Left renal cortex interstitium (tissue), 4 donors: ENCODE results near the gene MATR3. TPM values are rescaled to one million over a fixed set of nuclear protein-coding genes. Genes with fewer than 3 reads are reported as not detected.
"Not testable (repeated sequence)": the region's sequence is repeated elsewhere in the genome, so short reads cannot be mapped to it uniquely, and the experiment has no call there.

Experiments
- DNase-seq, 4 donors: peaks; one replicate each; pipeline ENCODE4 v3.0.0-alpha.2; 2013; ENCODE audit warnings: low read depth in 4 of 4, low spot score in 2 of 4, missing footprints in 1 of 4
- polyA plus RNA-seq, 4 donors: library from polyadenylated mRNA; unstranded; fragments of 120-200 nt; gene quantifications; one replicate each; pipeline ENCODE4 v1.2.1, GENCODE V29; 2013; ENCODE audit not compliant: insufficient read length in 4 of 4

The MATR3 gene
- 100 to 1,000 TPM; 585 to 769 (median 664) TPM for polyA plus RNA-seq

- peak; percentile 89 to 91 (median 90) for DNase-seq
These were observed at the start of gene MATR3 for GRCh38 chr5:139293507-139294373. Gene MATR3 (plus strand): TSS chr5:139293740. CDS start chr5:139307416, 13,676 bp downstream.

- DNase-seq: no peak
These were observed 47.8 kb upstream of the MATR3 start for GRCh38 chr5:139245637-139246339.

GRCh38 chr5:139246394-139246793 is 47.1 kb upstream of the MATR3 start:
- DNase-seq: no peak

GRCh38 chr5:139248826-139249453 is 44.6 kb upstream of the MATR3 start:
- DNase-seq: no peak

- DNase-seq: no peak
These were observed 42.3 kb upstream of the MATR3 start for GRCh38 chr5:139251281-139251687.

- no peak for DNase-seq
These were observed 41.7 kb upstream of the MATR3 start for GRCh38 chr5:139251695-139252288.

- no peak for DNase-seq
These were observed 40.4 kb upstream of the MATR3 start for GRCh38 chr5:139253115-139253514.

- DNase-seq: no peak
These were observed 36.7 kb upstream of the MATR3 start for GRCh38 chr5:139256820-139257219.

GRCh38 chr5:139262059-139262741 is 31.3 kb upstream of the MATR3 start:
- no peak for DNase-seq

GRCh38 chr5:139262742-139263445 is 30.6 kb upstream of the MATR3 start:
- DNase-seq: peak in 3 of 4 donors; percentile 71 to 84 (median 81)

- no peak for DNase-seq
These were observed 30.0 kb upstream of the MATR3 start for GRCh38 chr5:139263536-139263935.

GRCh38 chr5:139263946-139264345 is 29.6 kb upstream of the MATR3 start:
- DNase-seq: no peak

- no peak for DNase-seq
These were observed 28.5 kb upstream of the MATR3 start for GRCh38 chr5:139265001-139265400.

- DNase-seq: no peak
These were observed 27.3 kb upstream of the MATR3 start for GRCh38 chr5:139266236-139266635.

GRCh38 chr5:139267481-139267880 is 26.1 kb upstream of the MATR3 start:
- no peak for DNase-seq

- DNase-seq: no peak
These were observed 25.0 kb upstream of the MATR3 start for GRCh38 chr5:139268364-139269202.

GRCh38 chr5:139270718-139271117 is 22.8 kb upstream of the MATR3 start:
- not testable (repeated sequence) for DNase-seq

- DNase-seq: no peak
These were observed 22.1 kb upstream of the MATR3 start for GRCh38 chr5:139271201-139272027.
